ENCODE data around the gene PLXDC2.

GRCh38 chr10:20288060-20288459, 471.8 kb downstream of the PLXDC2 start:
- no peak for TF ChIP-seq CTCF (IDR thresholded peaks at IDR 0.05)
- no peak for TF ChIP-seq POLR2A (IDR thresholded peaks at IDR 0.05)

All from heart left ventricle (tissue), 13 donors.